Activated naive CD4-positive, alpha-beta T cell treated with anti-CD3 and anti-CD28 coated beads for 36 hours (primary cell): ENCODE results near the gene FAM53B. TPM values are rescaled to one million over a fixed set of nuclear protein-coding genes. Genes with fewer than 3 reads are reported as not detected.
A peak's percentile ranks its signal among the peaks of the same experiment; 100 is the strongest.

ENCODE experiments used
- CTCF ChIA-PET: fragments of 350-600 bp; sonication (Branson Sonifier 250); formaldehyde crosslinking; loops from one replicate; lab custom pipeline; 2021; ENCODE audit warnings: antibody characterized with exemption; lab: Charles Lee
- DNase-seq: peaks from one replicate; pipeline ENCODE4 v3.0.0-alpha.2; 2020
- H3K27ac Mint-ChIP-seq: one replicate; pipeline ENCODE4 v1.8.0; 2021; ENCODE audit warnings: mild to moderate bottlenecking, mixed read lengths
- H3K27me3 Mint-ChIP-seq: one replicate; pipeline ENCODE4 v1.8.0; 2021; ENCODE audit warnings: low read depth, mixed read lengths
- H3K36me3 Mint-ChIP-seq: one replicate; pipeline ENCODE4 v1.8.0; 2021; ENCODE audit warnings: low read depth, mixed read lengths
- H3K4me1 Mint-ChIP-seq: one replicate; pipeline ENCODE4 v1.8.0; 2021; ENCODE audit warnings: low read depth, mixed read lengths
- H3K4me3 Mint-ChIP-seq: one replicate; pipeline ENCODE4 v1.8.0; 2021; ENCODE audit warnings: mild to moderate bottlenecking, moderate library complexity, mixed read lengths
- H3K9me3 Mint-ChIP-seq: one replicate; pipeline ENCODE4 v1.8.0; 2021; ENCODE audit warnings: mixed read lengths
- intact Hi-C: fragments of 100-400 bp; cut with micrococcal nuclease; formaldehyde crosslinking; loops from one replicate; pipeline ENCODE4 v1.15.1; 2023
- total RNA-seq, 2 experiments: library from RNA; stranded (reverse); gene quantifications; one replicate each; pipeline ENCODE4 v1.2.3, GENCODE V29; 2021

The FAM53B gene
- total RNA-seq, 2 experiments from 2014 or later = 11.8 to 11.9 TPM

DNA sequence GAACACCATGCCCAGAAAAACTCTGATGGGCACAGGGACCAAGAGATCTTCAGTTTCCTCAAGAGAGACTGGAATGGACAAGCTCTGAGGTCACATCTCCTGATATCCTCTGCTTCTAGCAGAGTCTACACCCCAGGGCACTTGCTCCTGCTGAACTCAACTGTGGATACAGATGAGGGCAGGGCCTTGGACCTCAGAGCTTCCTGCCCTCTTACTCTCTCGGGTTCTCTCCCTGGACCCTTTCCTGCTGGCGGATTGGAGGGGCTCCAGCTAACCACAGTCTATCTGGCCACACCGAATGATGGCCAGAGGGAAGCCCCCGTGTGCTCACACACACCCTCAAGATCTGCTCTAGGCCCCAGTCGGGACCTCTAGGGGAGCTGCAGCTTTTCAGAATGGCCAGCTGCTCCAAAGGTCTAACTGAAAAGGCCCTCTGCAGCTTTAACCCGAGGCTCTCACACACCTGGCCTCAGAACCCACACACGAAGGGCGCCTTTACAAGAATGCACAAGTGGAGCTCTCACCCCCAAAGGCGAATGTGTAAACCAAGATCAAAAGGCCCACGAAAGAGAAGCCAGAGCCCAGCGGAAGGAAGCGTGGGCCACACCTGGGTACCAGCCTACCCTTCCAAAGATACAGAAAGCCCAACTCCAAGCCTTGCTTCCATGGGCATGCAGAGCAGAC, 65.5 kb downstream of the FAM53B start:
- DNase-seq = peak; percentile 43
- no peaks in the 10 kb centered on the region for H3K9me3 Mint-ChIP-seq
- H3K27me3 Mint-ChIP-seq = no peaks in the 10 kb centered on the region
- H3K27ac Mint-ChIP-seq = no peak overlapping the region
- H3K4me3 Mint-ChIP-seq = peak overlapping the region; percentile 3
- intact Hi-C loops = no loop called here
- peaks cover 76% of the 10 kb centered on the region for H3K4me1 Mint-ChIP-seq
- CTCF ChIA-PET = interaction anchor here (0.5 to 1.8 kb wide), 8 partner anchors 10 to 62 kb away, joined by 3 to 7 read pairs (median 5); no protein-coding TSS in a partner anchor
- peaks cover 20% of the 10 kb centered on the region for H3K36me3 Mint-ChIP-seq

DNA sequence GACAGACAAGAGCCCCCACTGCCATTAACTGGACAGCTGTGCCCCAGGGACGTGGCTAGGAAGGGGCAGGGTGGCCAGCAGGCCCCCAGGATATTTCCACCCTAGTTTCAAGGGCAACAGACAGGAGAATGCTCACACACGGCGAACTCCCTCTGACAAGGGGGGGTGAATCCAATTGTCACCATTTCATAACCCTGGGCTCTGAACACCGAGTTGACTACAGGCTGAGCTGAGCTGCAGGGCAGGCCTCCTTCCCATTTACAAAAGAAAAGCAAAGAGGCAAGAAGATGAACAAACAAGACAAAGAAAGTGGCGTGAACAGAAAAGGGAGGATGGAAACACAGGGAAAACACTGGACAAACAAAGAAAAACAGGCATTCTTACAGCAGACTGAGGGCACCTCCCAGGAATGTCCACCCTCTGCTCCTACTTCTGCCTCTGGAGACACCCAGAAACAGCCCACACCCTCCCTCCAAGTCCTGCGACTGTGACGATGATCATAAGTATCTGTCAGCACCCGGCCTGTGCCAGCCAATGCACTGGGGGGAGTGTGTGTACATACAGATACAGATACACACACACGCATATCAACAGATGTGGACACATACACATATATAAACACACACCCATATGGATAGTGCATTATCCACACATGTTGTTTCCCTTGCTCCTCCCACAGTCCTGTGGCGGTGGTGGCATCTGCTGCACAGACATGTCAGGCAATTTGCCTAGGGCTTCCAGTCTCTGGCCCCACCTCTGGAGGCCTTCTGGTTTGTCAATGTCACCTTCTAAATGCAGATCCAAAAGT, 66.2 kb downstream of the FAM53B start:
- peak; percentile 30 for DNase-seq
- Mint-ChIP-seq H3K4me1 (peaks cover 76% of the 10 kb centered on the region), H3K9me3 (no peaks in the 10 kb centered on the region), H3K27ac (no peak overlapping the region), H3K4me3 (no peak overlapping the region), H3K27me3 (no peaks in the 10 kb centered on the region), H3K36me3 (peaks cover 20% of the 10 kb centered on the region)
- intact Hi-C loops = no loop called here
- CTCF ChIA-PET = interaction anchor here (0.5 to 1.8 kb wide), 8 partner anchors 10 to 81 kb away, joined by 3 to 7 read pairs (median 4); no protein-coding TSS in a partner anchor

DNA sequence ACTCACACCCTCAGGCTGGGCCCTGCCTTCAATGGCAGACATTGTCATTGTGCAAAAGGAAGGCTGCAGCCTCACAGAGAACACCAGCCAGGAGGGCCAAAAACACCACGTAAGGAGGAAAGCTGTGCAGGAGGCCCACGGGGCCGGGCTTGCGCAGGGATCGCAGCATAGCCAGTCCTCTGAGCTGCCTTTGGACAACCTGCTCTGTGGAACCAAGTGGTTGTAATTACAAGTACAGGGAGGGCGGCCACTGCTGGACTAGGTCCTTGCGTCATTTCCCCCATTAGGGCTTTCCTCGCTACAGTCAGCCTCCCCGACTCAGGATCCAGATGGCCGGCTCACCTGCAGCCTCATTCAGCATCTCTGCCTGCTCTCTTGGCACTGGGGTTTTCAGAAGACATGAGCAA, 66.9 kb downstream of the FAM53B start:
- H3K27ac Mint-ChIP-seq = no peak overlapping the region
- DNase-seq = no peak
- CTCF ChIA-PET = interaction anchor here (0.7 to 1.3 kb wide), 3 partner anchors 19 to 82 kb away, joined by 3 read pairs; no protein-coding TSS in a partner anchor
- intact Hi-C loops = no loop called here
- no peaks in the 10 kb centered on the region for H3K27me3 Mint-ChIP-seq
- H3K4me3 Mint-ChIP-seq = no peak overlapping the region
- H3K36me3 Mint-ChIP-seq = peaks cover 20% of the 10 kb centered on the region
- H3K4me1 Mint-ChIP-seq = peaks cover 81% of the 10 kb centered on the region
- no peaks in the 10 kb centered on the region for H3K9me3 Mint-ChIP-seq

DNA sequence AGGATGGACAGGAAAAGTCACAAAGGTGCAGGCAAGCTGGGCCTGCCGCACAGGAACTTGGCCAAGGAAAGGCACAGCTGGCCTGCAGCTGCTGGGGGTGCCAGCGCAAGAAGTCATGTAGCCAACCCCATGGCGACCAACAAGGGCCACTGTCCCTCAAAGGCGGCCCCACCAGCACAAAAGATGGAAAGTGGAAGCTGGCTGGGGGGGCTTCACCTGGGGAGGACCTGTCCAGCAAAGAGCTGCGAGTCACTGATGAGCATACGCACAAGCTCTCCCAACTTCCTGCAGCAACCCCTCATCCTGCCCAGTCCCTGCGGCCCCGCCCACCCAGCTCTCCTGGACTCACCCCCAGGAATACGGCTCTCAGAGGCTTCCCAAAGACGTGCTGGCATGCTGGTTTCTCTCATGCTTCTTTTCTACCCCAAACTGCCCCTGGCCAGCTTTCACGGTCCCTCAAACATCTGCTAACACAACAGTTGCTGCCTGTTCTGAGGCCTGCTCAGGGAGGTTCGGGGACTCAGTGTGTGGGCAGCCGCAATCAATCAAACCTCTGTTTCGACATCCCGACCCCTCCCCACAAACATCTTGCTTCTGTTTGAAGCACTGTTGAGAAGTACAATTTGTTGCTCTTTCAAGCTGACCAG, 67.6 kb downstream of the FAM53B start:
- Mint-ChIP-seq H3K4me3 (no peak overlapping the region), H3K27ac (no peak overlapping the region), H3K4me1 (peaks cover 89% of the 10 kb centered on the region), H3K36me3 (peaks cover 17% of the 10 kb centered on the region), H3K9me3 (no peaks in the 10 kb centered on the region), H3K27me3 (no peaks in the 10 kb centered on the region)
- intact Hi-C loops = no loop called here
- CTCF ChIA-PET = interaction anchor here (0.6 to 1.4 kb wide), 4 partner anchors 20 to 64 kb away, joined by 3 to 4 read pairs (median 3); no protein-coding TSS in a partner anchor
- no peak for DNase-seq

DNA sequence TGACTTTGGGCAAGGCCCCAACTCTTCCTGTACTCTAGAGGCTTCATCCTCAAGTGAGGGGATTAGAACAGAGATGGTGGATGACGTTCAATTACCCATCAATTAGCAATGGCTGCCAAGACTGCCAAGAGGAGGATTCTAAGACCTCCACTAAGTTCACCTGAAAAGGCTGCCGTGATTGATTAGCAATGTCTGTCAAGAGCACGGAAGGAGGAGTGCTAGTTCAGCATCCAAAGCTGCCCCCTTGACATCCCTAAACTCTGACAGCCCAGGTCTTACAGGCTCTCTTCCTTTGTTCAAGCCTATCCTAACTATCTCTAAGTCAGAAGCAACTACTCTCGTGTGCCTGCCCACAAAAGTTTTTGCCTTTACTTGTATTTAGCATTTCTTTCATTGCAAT, 68.4 kb downstream of the FAM53B start:
- Mint-ChIP-seq H3K4me3 (no peak overlapping the region), H3K27ac (no peak overlapping the region), H3K36me3 (peaks cover 12% of the 10 kb centered on the region), H3K4me1 (peaks cover 96% of the 10 kb centered on the region), H3K9me3 (no peaks in the 10 kb centered on the region), H3K27me3 (no peaks in the 10 kb centered on the region)
- DNase-seq = no peak
- CTCF ChIA-PET = interaction anchor here (1.4 kb wide), 1 partner anchor 65 kb away, joined by 4 read pairs; no protein-coding TSS in a partner anchor
- intact Hi-C loops = no loop called here

DNA sequence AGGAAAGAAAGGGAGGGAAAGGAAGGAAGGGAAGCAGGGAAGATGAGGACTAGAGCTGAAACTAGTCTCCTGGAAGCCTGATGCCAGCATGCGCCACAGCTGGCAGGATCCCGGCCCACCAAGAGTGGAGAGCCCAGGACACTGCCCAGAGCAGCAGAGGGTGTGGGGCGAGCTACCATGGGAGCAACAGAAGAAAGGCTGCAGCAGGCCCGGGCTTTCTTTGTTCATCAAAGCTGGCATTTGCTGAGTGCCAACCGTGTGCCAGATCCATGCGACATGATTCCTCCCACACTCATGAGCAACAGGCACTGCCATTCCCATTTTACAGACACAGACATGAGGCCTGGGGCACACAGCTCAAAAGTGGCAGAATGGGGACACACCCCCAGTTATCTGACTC, 68.9 kb downstream of the FAM53B start:
- H3K27ac Mint-ChIP-seq = peak overlapping the region; percentile 21
- H3K4me3 Mint-ChIP-seq = no peak overlapping the region
- H3K4me1 Mint-ChIP-seq = peaks cover 97% of the 10 kb centered on the region
- H3K36me3 Mint-ChIP-seq = peaks cover 6% of the 10 kb centered on the region
- no peaks in the 10 kb centered on the region for H3K27me3 Mint-ChIP-seq
- intact Hi-C loops = no loop called here
- DNase-seq = no peak
- CTCF ChIA-PET = interaction anchor here (0.9 to 1.4 kb wide), 2 partner anchors 28 to 66 kb away, joined by 3 to 4 read pairs; no protein-coding TSS in a partner anchor
- H3K9me3 Mint-ChIP-seq = no peaks in the 10 kb centered on the region

- DNase-seq = no peak
- intact Hi-C loops = no loop called here
Observed at GRCh38 chr10:124674768-124675222, 69.4 kb downstream of the FAM53B start.

DNA sequence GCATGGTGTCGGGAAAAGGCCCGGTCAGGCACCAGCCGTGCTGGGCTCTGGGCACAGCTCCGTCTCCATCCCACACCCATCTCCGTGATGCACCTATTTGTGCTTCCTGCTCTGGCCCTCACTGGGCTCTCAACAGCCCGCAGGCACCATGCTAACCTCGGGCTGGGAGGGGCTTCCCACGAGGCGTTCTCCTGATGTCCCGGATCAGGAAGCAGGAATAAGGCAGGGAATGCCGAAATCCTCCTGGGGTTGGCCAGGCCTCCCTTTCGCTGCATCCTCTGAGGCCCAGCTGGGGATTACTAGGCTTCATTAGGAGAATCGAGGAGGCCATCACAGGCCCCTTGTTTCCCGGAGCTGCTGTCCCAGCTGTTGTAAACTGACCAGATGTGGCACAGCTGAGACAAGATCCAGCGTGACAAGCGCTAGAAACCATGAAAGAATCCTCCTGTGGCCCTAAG, 72.0 kb downstream of the FAM53B start:
- H3K36me3 Mint-ChIP-seq = peaks cover 4% of the 10 kb centered on the region
- H3K4me3 Mint-ChIP-seq = no peak overlapping the region
- no peak overlapping the region for H3K27ac Mint-ChIP-seq
- intact Hi-C loops = no loop called here
- no peaks in the 10 kb centered on the region for H3K9me3 Mint-ChIP-seq
- CTCF ChIA-PET = interaction anchor here (0.6 to 2.9 kb wide), 7 partner anchors 10 to 69 kb away, joined by 3 to 17 read pairs (median 3); no protein-coding TSS in a partner anchor
- no peak for DNase-seq
- no peaks in the 10 kb centered on the region for H3K27me3 Mint-ChIP-seq
- H3K4me1 Mint-ChIP-seq = peaks cover 79% of the 10 kb centered on the region

More at GRCh38 chr10:124674768-124675222, 69.4 kb downstream of the FAM53B start:
- no peaks in the 10 kb centered on the region for H3K9me3 Mint-ChIP-seq
- H3K4me1 Mint-ChIP-seq = peaks cover 98% of the 10 kb centered on the region
- no peak overlapping the region for H3K4me3 Mint-ChIP-seq
- CTCF ChIA-PET = interaction anchor here (0.9 to 2.2 kb wide), 3 partner anchors 27 to 71 kb away, joined by 3 to 7 read pairs (median 3); no protein-coding TSS in a partner anchor
- H3K27me3 Mint-ChIP-seq = no peaks in the 10 kb centered on the region
- peaks cover 5% of the 10 kb centered on the region for H3K36me3 Mint-ChIP-seq
- H3K27ac Mint-ChIP-seq = peak overlapping the region; percentile 21

DNA sequence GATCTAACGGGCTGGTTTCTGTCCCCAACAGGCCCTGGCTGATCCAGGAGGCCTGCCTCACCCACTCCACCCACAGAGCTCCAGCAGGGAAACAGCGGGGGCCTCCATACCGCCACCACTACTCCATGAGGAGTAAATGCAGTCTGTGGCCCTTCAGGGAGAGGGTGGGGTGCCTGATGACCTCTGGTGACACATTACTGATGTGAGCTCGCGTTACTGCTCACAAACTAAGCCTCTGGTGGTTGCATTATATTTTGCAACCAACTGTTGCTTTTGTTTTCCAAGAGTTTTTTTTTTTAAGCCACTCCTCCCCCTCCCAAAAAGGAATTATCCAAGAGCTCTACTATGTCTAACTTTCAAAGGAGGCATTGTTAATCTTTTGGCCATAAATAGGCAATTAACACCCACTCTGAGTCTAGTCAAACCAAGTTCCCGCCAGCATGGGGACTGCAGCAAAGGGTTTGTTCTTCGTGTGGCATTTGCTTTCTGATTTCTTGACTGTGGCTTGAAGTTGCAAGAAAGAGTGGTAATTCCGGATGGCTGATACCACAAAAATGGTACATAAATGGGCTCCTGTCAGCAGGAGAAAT, 72.6 kb downstream of the FAM53B start:
- Mint-ChIP-seq H3K4me1 (peaks cover 73% of the 10 kb centered on the region), H3K27me3 (no peaks in the 10 kb centered on the region), H3K9me3 (no peaks in the 10 kb centered on the region), H3K36me3 (peaks cover 2% of the 10 kb centered on the region), H3K4me3 (no peak overlapping the region), H3K27ac (peak overlapping the region; percentile 64)
- DNase-seq = peak; percentile 59
- intact Hi-C loops = loop anchor here (1.0 kb wide), 4 partner anchors 17 to 70 kb away; no protein-coding TSS in a partner anchor
- CTCF ChIA-PET = interaction anchor here (0.6 to 2.9 kb wide), 10 partner anchors 9 to 70 kb away, joined by 3 to 17 read pairs (median 5); no protein-coding TSS in a partner anchor

GRCh38 chr10:124670849-124671248, 73.3 kb downstream of the FAM53B start:
- CTCF ChIA-PET = interaction anchor here (0.6 to 2.9 kb wide), 8 partner anchors 8 to 71 kb away, joined by 3 to 17 read pairs (median 5); no protein-coding TSS in a partner anchor
- Mint-ChIP-seq H3K4me3 (no peak overlapping the region), H3K27ac (peak overlapping the region; percentile 64), H3K4me1 (peaks cover 66% of the 10 kb centered on the region), H3K27me3 (no peaks in the 10 kb centered on the region), H3K36me3 (peaks cover 2% of the 10 kb centered on the region), H3K9me3 (no peaks in the 10 kb centered on the region)
- intact Hi-C loops = loop anchor here (1.0 kb wide), 4 partner anchors 17 to 70 kb away; no protein-coding TSS in a partner anchor
- DNase-seq = peak; percentile 54
